ENCODE data around the gene DARS1.
A peak's percentile ranks its signal among the peaks of the same experiment; 100 is the strongest.
"Not testable (repeated sequence)": the region's sequence is repeated elsewhere in the genome, so short reads cannot be mapped to it uniquely, and the experiment has no call there.

The DARS1 gene

DNA sequence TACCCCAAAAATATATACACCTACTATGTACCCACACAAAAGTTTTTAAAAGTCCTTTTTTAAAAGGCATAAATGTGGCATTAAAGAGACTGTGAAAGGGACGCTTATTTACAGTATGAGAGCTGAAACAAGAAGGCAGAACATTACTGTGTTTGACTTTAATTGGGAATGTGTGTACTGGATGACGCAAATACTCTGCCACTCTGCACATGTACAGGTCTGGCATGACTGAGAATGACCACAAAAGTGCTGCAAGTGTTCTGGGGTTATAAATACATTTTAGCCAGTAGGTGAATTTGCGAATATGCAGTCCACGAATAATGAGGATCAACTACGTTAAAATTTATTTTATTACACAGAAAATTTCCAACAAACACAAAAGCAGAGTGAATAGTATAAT lies 11.4 kb downstream of the DARS1 start:
- Mint-ChIP-seq H3K4me1 (peaks cover 49% of the 10 kb centered on the region), H3K9me3 (no peaks in the 10 kb centered on the region), H3K36me3 (peaks cover 100% of the 10 kb centered on the region), H3K4me3 (no peak overlapping the region), H3K27ac (no peak overlapping the region)
- ATAC-seq (no peak), DNase-seq (ENCODE audit: low spot score in 2 of 2) (no peak)

- Mint-ChIP-seq H3K4me1 (peaks cover 34% of the 10 kb centered on the region), H3K4me3 (no peak overlapping the region), H3K27ac (no peak overlapping the region), H3K36me3 (peaks cover 96% of the 10 kb centered on the region), H3K9me3 (no peaks in the 10 kb centered on the region)
- DNase-seq (ENCODE audit: low spot score in 2 of 2) (no peak), ATAC-seq (no peak)
Observed at GRCh38 chr2:135969655-135970387, 15.6 kb downstream of the DARS1 start.

- H3K4me1 Mint-ChIP-seq, result peaks cover 30% of the 10 kb centered on the region
- no peak overlapping the region for H3K27ac Mint-ChIP-seq
- DNase-seq (ENCODE audit: low spot score in 2 of 2) (no peak), ATAC-seq (no peak)
- no peaks in the 10 kb centered on the region for H3K9me3 Mint-ChIP-seq
- H3K36me3 Mint-ChIP-seq, result peaks cover 95% of the 10 kb centered on the region
- H3K4me3 Mint-ChIP-seq, result no peak overlapping the region
Observed at GRCh38 chr2:135965756-135966155, 19.7 kb downstream of the DARS1 start.

DNA sequence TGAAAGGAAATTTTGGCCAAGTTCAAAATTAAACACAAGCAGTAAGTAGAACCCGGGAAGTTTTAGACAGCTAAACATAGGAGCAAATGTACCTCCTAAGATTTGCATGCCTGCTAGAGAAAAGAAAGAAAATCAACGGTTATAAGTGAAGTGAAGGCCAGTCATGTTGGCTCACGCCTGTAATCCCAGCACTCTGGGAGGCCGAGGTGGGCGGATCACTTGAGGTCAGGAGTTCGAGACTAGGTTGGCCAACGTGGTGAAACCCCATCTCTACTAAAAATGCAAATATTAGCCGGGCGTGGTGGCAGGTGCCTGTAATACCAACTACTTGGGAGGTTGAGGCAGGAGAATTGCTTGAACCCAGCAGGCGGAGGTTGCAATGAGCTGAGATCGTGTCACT lies 21.0 kb downstream of the DARS1 start:
- not testable (repeated sequence) for ATAC-seq; H3K9me3 Mint-ChIP-seq; DNase-seq (ENCODE audit: low spot score in 2 of 2); H3K4me3 Mint-ChIP-seq
- Mint-ChIP-seq H3K4me1 (peaks cover 28% of the 10 kb centered on the region), H3K36me3 (peaks cover 95% of the 10 kb centered on the region), H3K27ac (peak overlapping the region; percentile 70)

GRCh38 chr2:135963841-135964240 lies 21.6 kb downstream of the DARS1 start:
- Mint-ChIP-seq H3K4me3 (no peak overlapping the region), H3K27ac (peak overlapping the region; percentile 70), H3K36me3 (peaks cover 95% of the 10 kb centered on the region), H3K9me3 (no peaks in the 10 kb centered on the region), H3K4me1 (peaks cover 28% of the 10 kb centered on the region)
- DNase-seq (ENCODE audit: low spot score in 2 of 2) (no peak), ATAC-seq (no peak)

- Mint-ChIP-seq H3K9me3 (no peaks in the 10 kb centered on the region), H3K4me1 (peaks cover 28% of the 10 kb centered on the region), H3K4me3 (peak overlapping the region; percentile 45), H3K36me3 (peaks cover 94% of the 10 kb centered on the region), H3K27ac (peak overlapping the region; percentile 79)
- peak; percentile 67 for ATAC-seq
- DNase-seq (ENCODE audit: low spot score in 2 of 2), result no peak
Observed at GRCh38 chr2:135962366-135963123, 22.9 kb downstream of the DARS1 start.

DNA sequence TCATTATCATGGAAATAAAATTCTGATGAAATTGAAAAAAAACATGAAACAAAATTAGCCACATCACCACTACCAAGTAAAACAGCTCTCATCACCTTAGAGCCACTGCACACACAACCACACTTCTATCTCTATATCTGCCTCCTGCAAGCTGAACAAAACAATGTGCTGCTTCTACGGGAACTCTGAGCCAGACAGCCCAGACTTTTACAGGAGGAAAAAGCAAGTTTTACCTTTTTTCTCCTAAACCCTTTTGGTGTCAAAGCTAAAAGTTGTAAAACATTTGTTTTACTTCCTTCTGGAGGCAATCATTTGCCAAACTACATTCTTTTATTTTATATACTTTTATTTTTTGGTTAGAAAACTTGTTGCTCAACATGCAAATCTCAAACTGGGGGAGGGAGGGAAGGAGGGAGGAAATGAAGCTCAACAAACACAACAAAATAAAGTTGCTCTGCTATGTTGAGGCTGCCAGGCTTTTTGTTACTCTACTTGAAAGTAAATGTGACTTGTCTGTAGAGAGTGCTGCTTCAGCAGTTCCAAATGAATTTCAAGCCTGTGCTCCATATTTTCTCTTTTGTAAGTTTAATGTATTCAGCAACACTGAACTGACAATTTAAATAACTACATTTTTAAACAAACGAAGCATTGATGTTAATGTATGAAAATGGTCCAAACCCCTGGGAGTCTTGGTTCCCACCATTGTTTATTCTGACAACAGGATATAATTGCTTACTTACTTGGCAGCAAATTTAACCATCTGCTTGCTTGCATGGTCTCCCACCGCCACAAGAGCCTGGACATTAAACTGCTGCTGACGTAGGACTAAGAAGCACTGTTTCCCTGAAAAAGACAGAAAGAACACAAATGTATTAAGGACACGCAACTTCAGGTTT lies 24.5 kb downstream of the DARS1 start:
- no peaks in the 10 kb centered on the region for H3K9me3 Mint-ChIP-seq
- DNase-seq (ENCODE audit: low spot score in 2 of 2) (no peak), ATAC-seq (peak; percentile 65)
- H3K27ac Mint-ChIP-seq, result peak overlapping the region; percentile 79
- H3K4me3 Mint-ChIP-seq, result peak overlapping the region; percentile 45
- H3K4me1 Mint-ChIP-seq, result peaks cover 35% of the 10 kb centered on the region
- H3K36me3 Mint-ChIP-seq, result peaks cover 94% of the 10 kb centered on the region

DNA sequence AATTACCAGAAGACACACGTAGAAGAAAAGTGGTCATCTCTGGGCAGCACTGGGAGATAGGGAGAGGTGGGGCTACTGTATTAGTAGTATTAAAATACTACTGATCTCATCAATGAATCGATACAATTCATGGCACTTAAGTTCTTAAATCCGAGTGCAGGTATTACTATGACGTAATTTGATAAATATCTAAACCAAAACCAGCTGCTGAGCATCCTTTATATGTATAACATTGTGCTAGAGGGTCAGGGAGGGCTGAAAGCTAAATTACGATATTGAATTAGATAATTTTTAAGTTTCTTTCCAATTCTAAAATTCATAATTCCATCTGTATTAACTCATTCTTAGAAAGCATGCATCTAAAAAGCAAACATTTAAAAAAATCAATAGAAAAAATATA lies 25.3 kb downstream of the DARS1 start:
- peak overlapping the region; percentile 45 for H3K4me3 Mint-ChIP-seq
- H3K4me1 Mint-ChIP-seq, result peaks cover 37% of the 10 kb centered on the region
- DNase-seq (ENCODE audit: low spot score in 2 of 2) (no peak), ATAC-seq (no peak)
- peaks cover 97% of the 10 kb centered on the region for H3K36me3 Mint-ChIP-seq
- no peaks in the 10 kb centered on the region for H3K9me3 Mint-ChIP-seq
- no peak overlapping the region for H3K27ac Mint-ChIP-seq

- H3K4me3 Mint-ChIP-seq; H3K9me3 Mint-ChIP-seq; ATAC-seq; DNase-seq (ENCODE audit: low spot score in 2 of 2); H3K27ac Mint-ChIP-seq: not testable (repeated sequence)
- peaks cover 45% of the 10 kb centered on the region for H3K4me1 Mint-ChIP-seq
- H3K36me3 Mint-ChIP-seq, result peaks cover 97% of the 10 kb centered on the region
Observed at GRCh38 chr2:135958927-135959326, 26.5 kb downstream of the DARS1 start.

DNA sequence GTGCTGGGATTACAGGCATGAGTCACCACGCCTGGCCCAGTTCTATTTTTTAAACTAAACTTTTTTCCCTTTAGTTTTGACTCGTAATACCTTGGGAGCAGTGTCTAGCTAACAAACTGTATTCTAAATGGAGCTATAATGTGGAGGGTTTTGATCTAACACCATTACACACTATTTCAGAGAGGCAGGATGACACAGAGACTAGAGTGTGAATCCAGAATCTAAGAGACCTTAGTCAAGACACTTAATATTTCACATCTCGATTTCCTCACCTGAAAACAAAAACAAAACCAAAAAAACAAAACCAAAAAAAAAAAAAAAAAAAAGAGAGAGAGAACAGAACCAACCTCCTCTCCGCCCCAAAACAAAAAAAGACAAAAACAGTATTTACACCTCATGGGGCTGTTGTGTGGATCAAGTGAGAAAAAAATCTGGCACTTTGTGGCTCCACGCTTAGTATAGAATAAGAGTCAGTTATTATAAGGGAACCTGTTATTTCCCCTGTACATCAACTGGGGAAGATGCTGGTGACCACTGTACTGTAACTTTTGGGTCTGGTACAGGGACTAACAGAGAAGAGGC lies 31.3 kb downstream of the DARS1 start:
- H3K9me3 Mint-ChIP-seq, result no peaks in the 10 kb centered on the region
- peaks cover 85% of the 10 kb centered on the region for H3K36me3 Mint-ChIP-seq
- peak; percentile 65 for ATAC-seq
- H3K4me1 Mint-ChIP-seq, result peaks cover 39% of the 10 kb centered on the region
- no peak for DNase-seq (ENCODE audit: low spot score in 2 of 2)
- H3K4me3 Mint-ChIP-seq, result peak overlapping the region; percentile 32
- H3K27ac Mint-ChIP-seq, result peak overlapping the region; percentile 81

DNA sequence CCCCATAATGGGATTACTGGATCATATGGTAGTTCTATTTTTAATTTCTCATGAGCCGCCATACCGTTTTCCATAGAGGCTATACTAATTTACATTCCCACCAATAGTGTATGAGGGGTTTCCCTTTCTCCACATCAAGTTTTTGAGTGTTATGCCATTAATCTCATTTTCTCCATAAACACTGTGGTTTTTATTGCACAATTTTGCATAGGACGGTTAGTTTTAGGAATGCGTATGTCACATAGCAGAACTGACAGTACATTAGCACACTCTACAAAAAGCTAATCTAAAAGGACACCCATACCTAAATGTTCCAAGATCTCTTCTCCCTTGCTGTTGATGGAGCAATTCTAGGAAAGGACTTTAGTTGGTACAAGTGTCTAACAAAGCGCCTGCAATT lies 32.5 kb downstream of the DARS1 start:
- H3K9me3 Mint-ChIP-seq, result no peaks in the 10 kb centered on the region
- no peak for DNase-seq (ENCODE audit: low spot score in 2 of 2)
- H3K36me3 Mint-ChIP-seq, result peaks cover 82% of the 10 kb centered on the region

GRCh38 chr2:135951041-135951583 lies 34.3 kb downstream of the DARS1 start:
- Mint-ChIP-seq H3K4me1 (peaks cover 55% of the 10 kb centered on the region), H3K36me3 (peaks cover 78% of the 10 kb centered on the region), H3K4me3 (no peak overlapping the region), H3K27ac (no peak overlapping the region), H3K9me3 (no peaks in the 10 kb centered on the region)
- DNase-seq (ENCODE audit: low spot score in 2 of 2) (no peak), ATAC-seq (no peak)

More for the DNA sequence above, 32.5 kb downstream of the DARS1 start:
- no peak for ATAC-seq
- Mint-ChIP-seq H3K27ac (peak overlapping the region; percentile 5), H3K4me1 (peaks cover 48% of the 10 kb centered on the region), H3K4me3 (no peak overlapping the region)

- H3K9me3 Mint-ChIP-seq, result no peaks in the 10 kb centered on the region
- H3K4me1 Mint-ChIP-seq, result peaks cover 57% of the 10 kb centered on the region
- peak overlapping the region; percentile 96 for H3K27ac Mint-ChIP-seq
- ATAC-seq (no peak), DNase-seq (ENCODE audit: low spot score in 2 of 2) (no peak)
- peak overlapping the region; percentile 62 for H3K4me3 Mint-ChIP-seq
- H3K36me3 Mint-ChIP-seq, result peaks cover 73% of the 10 kb centered on the region
Observed at GRCh38 chr2:135949451-135950234, 35.8 kb downstream of the DARS1 start.
